Esophagus muscularis mucosa (tissue), 3 donors: ENCODE results near the gene ZBTB32.

Source experiments
- POLR2A ChIP-seq: fragments of 450-650 bp; IDR thresholded peaks from one replicate; pipeline ENCODE4 v1.6.1; 2017; ENCODE audit warnings: antibody characterized with exemption, moderate library complexity, mild to moderate bottlenecking, low read depth
- TF ChIP-seq, protein P1 (sequence below), 3 experiments: fragments of 200-600 bp in 2 of 3; fragments of 450-650 bp in 1 of 3; sonication (generic) in 2 of 3; IDR thresholded peaks; one replicate each; pipeline ENCODE4 v1.5.1; 2017 to 2019; ENCODE audit warnings: antibody characterized with exemption in 3 of 3, mild to moderate bottlenecking in 2 of 3, moderate library complexity in 1 of 3

- TF ChIP-seq, protein P1, sequence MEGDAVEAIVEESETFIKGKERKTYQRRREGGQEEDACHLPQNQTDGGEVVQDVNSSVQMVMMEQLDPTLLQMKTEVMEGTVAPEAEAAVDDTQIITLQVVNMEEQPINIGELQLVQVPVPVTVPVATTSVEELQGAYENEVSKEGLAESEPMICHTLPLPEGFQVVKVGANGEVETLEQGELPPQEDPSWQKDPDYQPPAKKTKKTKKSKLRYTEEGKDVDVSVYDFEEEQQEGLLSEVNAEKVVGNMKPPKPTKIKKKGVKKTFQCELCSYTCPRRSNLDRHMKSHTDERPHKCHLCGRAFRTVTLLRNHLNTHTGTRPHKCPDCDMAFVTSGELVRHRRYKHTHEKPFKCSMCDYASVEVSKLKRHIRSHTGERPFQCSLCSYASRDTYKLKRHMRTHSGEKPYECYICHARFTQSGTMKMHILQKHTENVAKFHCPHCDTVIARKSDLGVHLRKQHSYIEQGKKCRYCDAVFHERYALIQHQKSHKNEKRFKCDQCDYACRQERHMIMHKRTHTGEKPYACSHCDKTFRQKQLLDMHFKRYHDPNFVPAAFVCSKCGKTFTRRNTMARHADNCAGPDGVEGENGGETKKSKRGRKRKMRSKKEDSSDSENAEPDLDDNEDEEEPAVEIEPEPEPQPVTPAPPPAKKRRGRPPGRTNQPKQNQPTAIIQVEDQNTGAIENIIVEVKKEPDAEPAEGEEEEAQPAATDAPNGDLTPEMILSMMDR (IDR thresholded peaks at IDR 0.05), result no peak
- no peak for TF ChIP-seq POLR2A
Measured at GRCh38 chr19:35731353-35731752, 27.0 kb downstream of the ZBTB32 start.
